Measurements from ENCODE around the gene GLRB. TPM values are rescaled to one million over a fixed set of nuclear protein-coding genes. Genes with fewer than 3 reads are reported as not detected.

Gene GLRB
- total RNA-seq, 1 donor from 2014 or later: 14.9 TPM

DNA sequence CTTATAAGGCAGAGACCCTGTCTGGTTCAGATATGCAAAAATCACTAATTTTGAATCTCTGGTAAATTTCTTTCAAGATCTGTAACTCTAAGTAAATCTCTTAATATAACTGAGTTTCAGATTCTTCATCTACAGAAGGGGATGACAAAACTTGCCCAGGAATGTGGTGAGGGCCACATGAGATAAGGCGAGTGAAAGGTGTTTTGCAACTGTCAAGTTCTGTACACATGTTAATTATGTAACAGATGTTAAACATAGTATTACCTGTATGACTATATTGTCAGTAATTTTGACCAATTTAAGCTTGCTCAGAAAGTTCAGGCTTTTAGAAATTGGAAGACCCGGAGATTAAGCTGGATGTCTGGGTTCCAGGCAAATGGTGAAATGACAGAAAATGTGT is 549 bp upstream of the GLRB start:
- TF ChIP-seq CTCF (IDR thresholded peaks at IDR 0.05; ENCODE audit: unreplicated experiment): no peak
- H3K4me3 Mint-ChIP-seq: peak overlapping the region; percentile 70
- peaks cover 3% of the 10 kb centered on the region for H3K36me3 Mint-ChIP-seq
- peak overlapping the region; percentile 32 for H3K27ac Mint-ChIP-seq
- H3K27me3 Mint-ChIP-seq (ENCODE audit: low read depth): peaks cover 1% of the 10 kb centered on the region
- H3K4me1 Mint-ChIP-seq: peaks cover 13% of the 10 kb centered on the region
- no peaks in the 10 kb centered on the region for H3K9me3 Mint-ChIP-seq
- no peak for DNase-seq (ENCODE audit: low spot score in 2 of 2, unreplicated experiment in 2 of 2)

DNA sequence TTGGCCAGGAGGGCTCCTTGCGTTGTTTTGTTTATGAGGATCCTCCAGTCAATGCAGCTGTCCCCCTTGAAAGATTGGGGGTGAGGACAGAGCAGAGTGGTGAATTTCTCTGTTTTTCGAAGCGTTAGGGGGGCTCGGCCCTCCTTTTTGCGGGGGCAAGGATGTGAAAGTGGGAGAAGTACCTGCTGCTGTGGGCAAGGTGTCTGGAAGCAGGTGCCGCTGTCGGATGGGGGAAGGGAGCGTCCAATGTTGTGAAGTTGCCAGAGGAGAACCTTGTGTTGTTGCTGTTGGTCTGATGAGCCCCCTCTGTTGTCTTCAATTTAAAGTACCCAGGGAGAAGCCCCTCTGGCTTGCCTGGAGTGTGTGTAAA is 613 bp downstream of the GLRB start:
- no peak for TF ChIP-seq CTCF (IDR thresholded peaks at IDR 0.05; ENCODE audit: unreplicated experiment)
- Mint-ChIP-seq H3K36me3 (peaks cover 3% of the 10 kb centered on the region), H3K4me3 (peak overlapping the region; percentile 87), H3K4me1 (peaks cover 13% of the 10 kb centered on the region), H3K27ac (peak overlapping the region; percentile 68), H3K9me3 (no peaks in the 10 kb centered on the region), H3K27me3 (ENCODE audit: low read depth) (peaks cover 1% of the 10 kb centered on the region)
- peak in 1 of 2 experiments; percentile 42 for DNase-seq (ENCODE audit: low spot score in 2 of 2, unreplicated experiment in 2 of 2)

DNA sequence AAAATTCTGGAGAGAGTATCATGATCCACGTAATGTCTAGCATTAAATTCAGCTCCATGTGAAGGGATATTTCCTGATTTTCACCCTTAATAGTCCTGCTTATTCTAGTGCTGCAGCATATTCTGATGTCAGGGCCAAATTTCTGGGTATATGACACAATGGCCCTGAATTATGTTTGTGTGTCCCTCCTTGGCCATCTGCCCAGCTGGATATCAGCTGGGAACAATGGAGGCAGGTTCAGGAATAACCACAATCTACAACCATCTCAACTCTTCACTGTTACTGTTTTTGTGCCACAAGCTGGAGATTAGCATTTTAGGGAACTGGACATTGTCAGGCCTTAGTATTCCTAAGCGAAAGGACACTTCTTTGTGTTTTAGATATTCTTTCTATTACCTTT is 3.5 kb downstream of the GLRB start:
- Mint-ChIP-seq H3K9me3 (no peaks in the 10 kb centered on the region), H3K27me3 (ENCODE audit: low read depth) (peaks cover 1% of the 10 kb centered on the region), H3K27ac (no peak overlapping the region), H3K36me3 (peaks cover 3% of the 10 kb centered on the region), H3K4me1 (peaks cover 13% of the 10 kb centered on the region), H3K4me3 (no peak overlapping the region)
- no peak for TF ChIP-seq CTCF (IDR thresholded peaks at IDR 0.05; ENCODE audit: unreplicated experiment)
- DNase-seq (ENCODE audit: low spot score in 2 of 2, unreplicated experiment in 2 of 2): no peak

DNA sequence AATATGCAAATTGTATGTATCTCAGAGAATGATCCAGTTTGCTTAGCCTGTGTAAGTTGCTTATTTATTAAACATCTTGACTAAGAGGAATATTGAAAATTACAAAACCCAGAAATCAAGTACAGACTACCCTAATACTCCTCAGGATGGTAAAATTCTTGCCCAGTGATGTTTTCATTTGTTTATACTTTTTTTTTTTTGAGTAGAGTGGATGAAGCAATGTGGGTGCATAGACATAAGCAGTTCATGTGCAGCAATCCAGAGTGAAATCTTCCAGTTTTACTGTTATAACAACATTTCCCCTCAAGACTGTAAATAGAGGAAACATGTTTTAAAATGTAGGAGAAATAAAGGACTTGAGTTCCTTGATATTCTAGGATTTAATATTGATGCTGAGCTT is 4.7 kb downstream of the GLRB start:
- H3K4me3 Mint-ChIP-seq: no peak overlapping the region
- peaks cover 1% of the 10 kb centered on the region for H3K27me3 Mint-ChIP-seq (ENCODE audit: low read depth)
- peaks cover 3% of the 10 kb centered on the region for H3K36me3 Mint-ChIP-seq
- no peaks in the 10 kb centered on the region for H3K9me3 Mint-ChIP-seq
- H3K27ac Mint-ChIP-seq: no peak overlapping the region
- TF ChIP-seq CTCF (IDR thresholded peaks at IDR 0.05; ENCODE audit: unreplicated experiment): no peak
- DNase-seq (ENCODE audit: low spot score in 2 of 2, unreplicated experiment in 2 of 2): no peak
- peaks cover 9% of the 10 kb centered on the region for H3K4me1 Mint-ChIP-seq

DNA sequence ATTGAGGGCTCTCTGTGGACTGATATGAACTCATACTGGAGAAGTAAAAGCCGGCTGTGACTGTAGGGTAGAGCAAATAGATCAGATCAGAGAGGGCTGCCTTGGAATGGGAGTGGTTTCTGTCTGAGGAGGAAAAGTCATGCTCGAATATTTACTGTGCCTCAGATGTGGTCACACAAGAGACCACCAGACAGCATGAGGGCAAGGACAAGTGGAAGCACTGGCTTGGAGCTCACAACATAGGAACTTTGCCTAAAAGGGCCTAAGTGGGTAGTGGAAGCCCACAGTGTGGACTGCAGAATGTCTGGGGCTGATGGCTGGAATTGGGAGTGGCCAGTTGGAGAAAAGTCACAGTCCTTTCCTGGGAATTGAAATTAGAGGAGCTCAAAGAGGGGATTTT is 19.8 kb downstream of the GLRB start:
- no peak overlapping the region for H3K27ac Mint-ChIP-seq
- no peaks in the 10 kb centered on the region for H3K9me3 Mint-ChIP-seq
- H3K27me3 Mint-ChIP-seq (ENCODE audit: low read depth): no peaks in the 10 kb centered on the region
- no peak overlapping the region for H3K4me3 Mint-ChIP-seq
- TF ChIP-seq CTCF (IDR thresholded peaks at IDR 0.05; ENCODE audit: unreplicated experiment): no peak
- peaks cover 3% of the 10 kb centered on the region for H3K36me3 Mint-ChIP-seq
- H3K4me1 Mint-ChIP-seq: peaks cover 4% of the 10 kb centered on the region
- no peak for DNase-seq (ENCODE audit: low spot score in 2 of 2, unreplicated experiment in 2 of 2)

DNA sequence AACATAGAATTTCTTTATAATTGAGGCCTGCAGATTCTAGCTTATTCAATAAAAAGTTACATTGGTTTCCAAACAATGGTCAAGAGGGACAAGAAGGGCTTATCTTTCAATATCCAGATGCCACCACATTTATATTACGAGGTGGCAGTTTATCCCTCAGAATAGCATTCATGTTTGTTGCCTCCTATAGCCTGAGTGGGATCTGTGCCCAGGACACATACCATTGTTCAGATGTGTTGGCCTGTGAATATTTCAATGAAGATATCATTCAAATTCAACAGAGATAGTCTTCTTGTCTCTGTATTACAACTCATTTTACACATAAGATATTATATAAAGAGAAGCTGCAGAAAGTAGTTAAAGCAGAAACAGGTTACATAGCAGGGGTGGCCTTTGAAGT is 20.5 kb downstream of the GLRB start:
- H3K27me3 Mint-ChIP-seq (ENCODE audit: low read depth): no peaks in the 10 kb centered on the region
- DNase-seq (ENCODE audit: low spot score in 2 of 2, unreplicated experiment in 2 of 2): no peak
- H3K4me1 Mint-ChIP-seq: peaks cover 4% of the 10 kb centered on the region
- peaks cover 3% of the 10 kb centered on the region for H3K36me3 Mint-ChIP-seq
- no peak overlapping the region for H3K4me3 Mint-ChIP-seq
- no peak for TF ChIP-seq CTCF (IDR thresholded peaks at IDR 0.05; ENCODE audit: unreplicated experiment)
- H3K27ac Mint-ChIP-seq: no peak overlapping the region
- H3K9me3 Mint-ChIP-seq: no peaks in the 10 kb centered on the region

All from mesothelial cell of epicardium (in vitro differentiated cells).